ENCODE data around the gene OVCA2.

DNA sequence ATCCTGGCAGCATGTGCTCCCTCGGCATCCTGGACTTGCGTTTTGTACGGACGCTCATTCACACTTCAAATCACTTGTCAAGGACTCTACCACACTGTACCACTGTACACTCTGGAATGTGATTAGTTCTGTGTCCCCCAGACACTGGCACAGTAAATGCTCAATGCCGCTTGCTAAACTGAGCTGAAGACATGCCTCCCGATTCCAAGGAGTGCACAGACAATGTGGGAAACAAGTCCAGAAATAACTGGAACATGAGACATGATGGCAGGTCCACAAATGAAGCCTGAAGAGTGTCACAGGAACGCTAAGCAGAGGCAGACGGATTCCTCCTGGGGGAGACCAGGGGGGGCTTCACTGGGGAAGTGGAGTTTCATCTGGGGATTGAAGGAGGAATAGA lies 35.2 kb downstream of the OVCA2 start:
- TF ChIP-seq POLR2A (IDR thresholded peaks at IDR 0.05) = no peak
- TF ChIP-seq, protein P1, sequence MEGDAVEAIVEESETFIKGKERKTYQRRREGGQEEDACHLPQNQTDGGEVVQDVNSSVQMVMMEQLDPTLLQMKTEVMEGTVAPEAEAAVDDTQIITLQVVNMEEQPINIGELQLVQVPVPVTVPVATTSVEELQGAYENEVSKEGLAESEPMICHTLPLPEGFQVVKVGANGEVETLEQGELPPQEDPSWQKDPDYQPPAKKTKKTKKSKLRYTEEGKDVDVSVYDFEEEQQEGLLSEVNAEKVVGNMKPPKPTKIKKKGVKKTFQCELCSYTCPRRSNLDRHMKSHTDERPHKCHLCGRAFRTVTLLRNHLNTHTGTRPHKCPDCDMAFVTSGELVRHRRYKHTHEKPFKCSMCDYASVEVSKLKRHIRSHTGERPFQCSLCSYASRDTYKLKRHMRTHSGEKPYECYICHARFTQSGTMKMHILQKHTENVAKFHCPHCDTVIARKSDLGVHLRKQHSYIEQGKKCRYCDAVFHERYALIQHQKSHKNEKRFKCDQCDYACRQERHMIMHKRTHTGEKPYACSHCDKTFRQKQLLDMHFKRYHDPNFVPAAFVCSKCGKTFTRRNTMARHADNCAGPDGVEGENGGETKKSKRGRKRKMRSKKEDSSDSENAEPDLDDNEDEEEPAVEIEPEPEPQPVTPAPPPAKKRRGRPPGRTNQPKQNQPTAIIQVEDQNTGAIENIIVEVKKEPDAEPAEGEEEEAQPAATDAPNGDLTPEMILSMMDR (IDR thresholded peaks at IDR 0.05) = no peak

All from testis (tissue), 2 donors.